Mucosa of rectum (tissue), 2 donors: Measurements from ENCODE around the gene GOLGA8R.
"Not testable (repeated sequence)": the region's sequence is repeated elsewhere in the genome, so short reads cannot be mapped to it uniquely, and the experiment has no call there.

Source experiments
- H3K27ac ChIP-seq, 2 donors: one replicate each; pipeline ENCODE4 v1.7.0; 2013; ENCODE audit warnings: inconsistent platforms in 2 of 2, low read depth in 2 of 2, low read length in 2 of 2
- H3K27me3 ChIP-seq, 2 donors: one replicate each; pipeline ENCODE4 v1.7.0; 2013; ENCODE audit warnings: low read length in 2 of 2; ENCODE audit not compliant: control insufficient read depth in 2 of 2, insufficient read depth in 2 of 2
- H3K36me3 ChIP-seq, 2 donors: one replicate each; pipeline ENCODE4 v1.7.0; 2013; ENCODE audit warnings: low read length in 2 of 2; ENCODE audit not compliant: control insufficient read depth in 2 of 2, insufficient read depth in 2 of 2
- H3K4me1 ChIP-seq, 2 donors: one replicate each; pipeline ENCODE4 v1.7.0; 2013; ENCODE audit warnings: low read length in 2 of 2, mild to moderate bottlenecking in 1 of 2; ENCODE audit not compliant: control insufficient read depth in 2 of 2, insufficient read depth in 2 of 2
- H3K4me3 ChIP-seq, 2 donors: one replicate each; pipeline ENCODE4 v1.7.0; 2013; ENCODE audit warnings: low read length in 2 of 2
- H3K9ac ChIP-seq, 2 donors: one replicate each; pipeline ENCODE4 v1.7.0; 2013; ENCODE audit warnings: low read length in 2 of 2, low read depth in 1 of 2, mild to moderate bottlenecking in 1 of 2
- H3K9me3 ChIP-seq, 2 donors: one replicate each; pipeline ENCODE4 v1.7.0; 2013; ENCODE audit warnings: low read length in 2 of 2; ENCODE audit not compliant: control insufficient read depth in 2 of 2
- donor health status: healthy.
- donor health status: Normal muscosa, but diverticular disease.

The GOLGA8R gene

GRCh38 chr15:30386318-30386887, 27.7 kb downstream of the GOLGA8R start:
- not testable (repeated sequence) for H3K36me3 ChIP-seq, H3K27me3 ChIP-seq, H3K4me3 ChIP-seq, H3K9ac ChIP-seq, H3K9me3 ChIP-seq, H3K27ac ChIP-seq, H3K4me1 ChIP-seq

- not testable (repeated sequence) for H3K9me3 ChIP-seq, H3K9ac ChIP-seq, H3K36me3 ChIP-seq, H3K27ac ChIP-seq, H3K27me3 ChIP-seq, H3K4me1 ChIP-seq, H3K4me3 ChIP-seq
Observed at GRCh38 chr15:30377082-30377413, 37.0 kb downstream of the GOLGA8R start.

GRCh38 chr15:30376375-30377081, 37.5 kb downstream of the GOLGA8R start:
- not testable (repeated sequence) for H3K9ac ChIP-seq, H3K4me1 ChIP-seq, H3K36me3 ChIP-seq, H3K9me3 ChIP-seq, H3K27me3 ChIP-seq, H3K27ac ChIP-seq, H3K4me3 ChIP-seq

- not testable (repeated sequence) for H3K4me1 ChIP-seq, H3K27me3 ChIP-seq, H3K36me3 ChIP-seq, H3K9ac ChIP-seq, H3K9me3 ChIP-seq, H3K27ac ChIP-seq, H3K4me3 ChIP-seq
Observed at GRCh38 chr15:30375872-30376271, 38.2 kb downstream of the GOLGA8R start.

- not testable (repeated sequence) for H3K9me3 ChIP-seq, H3K27ac ChIP-seq, H3K4me3 ChIP-seq
Observed at GRCh38 chr15:30374862-30375261, 39.2 kb downstream of the GOLGA8R start.

GRCh38 chr15:30368271-30368670, 45.8 kb downstream of the GOLGA8R start:
- not testable (repeated sequence) for H3K27me3 ChIP-seq, H3K4me3 ChIP-seq, H3K9ac ChIP-seq, H3K4me1 ChIP-seq, H3K9me3 ChIP-seq, H3K36me3 ChIP-seq, H3K27ac ChIP-seq

More at GRCh38 chr15:30374862-30375261, 39.2 kb downstream of the GOLGA8R start:
- H3K27me3 ChIP-seq, H3K36me3 ChIP-seq, H3K4me1 ChIP-seq, H3K9ac ChIP-seq: not testable (repeated sequence)

GRCh38 chr15:30367246-30367645, 46.8 kb downstream of the GOLGA8R start:
- H3K4me1 ChIP-seq, H3K27ac ChIP-seq, H3K9me3 ChIP-seq, H3K36me3 ChIP-seq, H3K27me3 ChIP-seq, H3K4me3 ChIP-seq, H3K9ac ChIP-seq: not testable (repeated sequence)

- H3K9me3 ChIP-seq, H3K27ac ChIP-seq, H3K4me3 ChIP-seq, H3K9ac ChIP-seq, H3K4me1 ChIP-seq, H3K27me3 ChIP-seq, H3K36me3 ChIP-seq: not testable (repeated sequence)
Observed at GRCh38 chr15:30361404-30361803, 52.7 kb downstream of the GOLGA8R start.

- H3K9me3 ChIP-seq, H3K27ac ChIP-seq, H3K4me3 ChIP-seq, H3K9ac ChIP-seq, H3K4me1 ChIP-seq, H3K36me3 ChIP-seq, H3K27me3 ChIP-seq: not testable (repeated sequence)
Observed at GRCh38 chr15:30360990-30361389, 53.1 kb downstream of the GOLGA8R start.

- not testable (repeated sequence) for H3K9me3 ChIP-seq, H3K9ac ChIP-seq, H3K27ac ChIP-seq, H3K4me3 ChIP-seq, H3K36me3 ChIP-seq, H3K4me1 ChIP-seq, H3K27me3 ChIP-seq
Observed at GRCh38 chr15:30355043-30355442, 59.0 kb downstream of the GOLGA8R start.
